ENCODE measurements around the gene SEMA3F. TPM values are rescaled to one million over a fixed set of nuclear protein-coding genes. Genes with fewer than 3 reads are reported as not detected.

The SEMA3F gene
- total and polyA plus RNA-seq, 2 experiments from 2014 or later, result 2.3 to 67.6 TPM

GRCh38 chr3:50237133-50237651 is 82.1 kb downstream of the SEMA3F start:
- peaks cover 53% of the 10 kb centered on the region for H3K4me1 ChIP-seq (ENCODE audit: insufficient read depth)
- DNase-seq (ENCODE audit: low spot score) (peak; percentile 37), ATAC-seq (peak; percentile 5)
- Mint-ChIP-seq H3K27ac (peak overlapping the region; percentile 93), H3K36me3 (ENCODE audit: low read depth) (no peaks in the 10 kb centered on the region; the same call in 2 of the 3 replicates), H3K4me3 (peak overlapping the region; percentile 97), H3K4me1 (peaks cover 58% of the 10 kb centered on the region), H3K9me3 (no peaks in the 10 kb centered on the region), H3K27me3 (ENCODE audit: insufficient read depth, low read depth, poor library complexity) (peaks cover 17% of the 10 kb centered on the region)
- no peak overlapping the region for H2AFZ ChIP-seq
- peaks cover 38% of the 10 kb centered on the region for H4K20me1 ChIP-seq (replicated peaks; ENCODE audit: insufficient read depth)
- no peaks in the 10 kb centered on the region for H3K9me2 ChIP-seq (ENCODE audit: insufficient read depth)
- H3K79me2 ChIP-seq (replicated peaks; ENCODE audit: insufficient read depth), result peaks cover 61% of the 10 kb centered on the region
- TF ChIP-seq POLR2AphosphoS5 (IDR thresholded peaks at IDR 0.05; ENCODE audit: low read depth) (no peak), EZH2 (IDR thresholded peaks at IDR 0.05; ENCODE audit: low read depth, unreplicated experiment) (no peak), CTCF (conservative IDR thresholded peaks at IDR 0.05; ENCODE audit: low read depth in 2 of 2) (no peak), NANOG (IDR thresholded peaks at IDR 0.05; ENCODE audit: borderline replicate concordance) (no peak)
- no peaks in the 10 kb centered on the region for H3K27me3 ChIP-seq (ENCODE audit: insufficient read depth)
- peak overlapping the region; percentile 90 for H3K4me3 ChIP-seq
- peak overlapping the region; percentile 90 for H3K27ac ChIP-seq (ENCODE audit: low read depth)
- H3F3A ChIP-seq (replicated peaks; ENCODE audit: low read depth), result peaks cover 35% of the 10 kb centered on the region
- H3K4me2 ChIP-seq, result peak overlapping the region; percentile 84
- H3K36me3 ChIP-seq (ENCODE audit: insufficient read depth), result no peaks in the 10 kb centered on the region

- peak overlapping the region; percentile 90 for H3K4me3 ChIP-seq
- no peaks in the 10 kb centered on the region for H3K9me2 ChIP-seq (ENCODE audit: insufficient read depth)
- DNase-seq (ENCODE audit: low spot score) (peak; percentile 84), ATAC-seq (peak; percentile 4)
- H3K4me3 Mint-ChIP-seq, result peak overlapping the region; percentile 97
- H3F3A ChIP-seq (replicated peaks; ENCODE audit: low read depth), result peaks cover 35% of the 10 kb centered on the region
- no peak overlapping the region for H2AFZ ChIP-seq
- H4K20me1 ChIP-seq (replicated peaks; ENCODE audit: insufficient read depth), result peaks cover 38% of the 10 kb centered on the region
- peak overlapping the region; percentile 93 for H3K27ac Mint-ChIP-seq
- H3K36me3 ChIP-seq (ENCODE audit: insufficient read depth), result no peaks in the 10 kb centered on the region
- peaks cover 69% of the 10 kb centered on the region for H3K79me2 ChIP-seq (replicated peaks; ENCODE audit: insufficient read depth)
- TF ChIP-seq EZH2 (IDR thresholded peaks at IDR 0.05; ENCODE audit: low read depth, unreplicated experiment) (no peak), JUNB (IDR thresholded peaks at IDR 0.05; ENCODE audit: unreplicated experiment) (no peak), ETS1 (IDR thresholded peaks at IDR 0.05) (0 out of 2 replicates have a peak, but pooled peaks have one; percentile 34), STAT1 (IDR thresholded peaks at IDR 0.05; ENCODE audit: unreplicated experiment) (no peak), POLR2AphosphoS5 (IDR thresholded peaks at IDR 0.05; ENCODE audit: low read depth) (0 out of 2 replicates have a peak, but pooled peaks have one; percentile 17), EZH2phosphoT487 (IDR thresholded peaks at IDR 0.05; ENCODE audit: unreplicated experiment) (no peak), NANOG (IDR thresholded peaks at IDR 0.05; ENCODE audit: borderline replicate concordance) (no peak)
- peaks cover 3% of the 10 kb centered on the region; the same call in 1 of the 3 replicates for H3K36me3 Mint-ChIP-seq (ENCODE audit: low read depth)
- H3K27ac ChIP-seq (ENCODE audit: low read depth), result peak overlapping the region; percentile 90
- H3K9me3 Mint-ChIP-seq, result no peaks in the 10 kb centered on the region
- H3K4me1 Mint-ChIP-seq, result peaks cover 63% of the 10 kb centered on the region
- no peaks in the 10 kb centered on the region for H3K27me3 ChIP-seq (ENCODE audit: insufficient read depth)
- peak overlapping the region; percentile 84 for H3K4me2 ChIP-seq
- H3K4me1 ChIP-seq (ENCODE audit: insufficient read depth), result peaks cover 60% of the 10 kb centered on the region
- H3K27me3 Mint-ChIP-seq (ENCODE audit: insufficient read depth, low read depth, poor library complexity), result peaks cover 21% of the 10 kb centered on the region
Observed at GRCh38 chr3:50237754-50238548, 82.8 kb downstream of the SEMA3F start.

Data from GM23338 (cell line).